ENCODE results near the gene NDST4.
"Not testable (repeated sequence)": the region's sequence is repeated elsewhere in the genome, so short reads cannot be mapped to it uniquely, and the experiment has no call there.

The NDST4 gene

DNA sequence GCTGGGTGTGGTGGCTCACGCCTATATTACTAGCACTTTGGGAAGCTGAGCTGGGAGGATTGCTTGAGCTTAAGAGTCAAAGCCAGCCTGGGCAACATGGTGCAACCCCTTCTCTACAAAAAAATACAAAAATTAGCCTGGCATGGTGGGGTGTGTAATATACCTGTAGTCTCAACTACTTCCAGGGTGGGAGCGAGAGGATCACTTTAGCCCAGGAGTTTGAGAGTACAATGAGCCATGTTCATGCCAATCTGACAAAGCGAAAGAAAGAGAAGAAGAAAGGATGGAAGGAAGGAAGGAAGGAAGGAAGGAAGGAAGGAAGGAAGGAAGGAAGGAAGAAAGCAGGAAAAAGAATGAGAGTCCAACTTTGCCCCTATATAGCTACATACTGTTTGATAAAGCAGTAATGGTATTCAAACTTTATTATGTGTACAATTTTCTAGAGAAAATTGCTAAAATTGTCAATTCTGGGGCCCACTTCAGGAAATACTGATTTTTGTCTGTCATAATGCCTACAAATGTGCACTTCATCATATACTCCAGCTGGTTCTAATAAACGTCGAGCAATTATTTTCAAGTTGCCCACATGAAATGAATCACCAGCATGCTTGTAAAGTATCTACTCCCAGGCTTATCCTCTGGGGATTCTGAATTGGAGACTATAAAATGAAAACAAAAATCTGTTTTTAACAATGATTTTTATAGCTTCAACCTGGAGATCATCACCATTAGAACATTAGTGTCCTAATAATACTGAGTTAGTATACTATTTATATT is 132.3 kb downstream of the NDST4 start:
- no peaks in the 10 kb centered on the region for H3K9me3 ChIP-seq (ENCODE audit: control insufficient read depth in 2 of 2, low read length in 2 of 2)
- H3K27me3 ChIP-seq (ENCODE audit: control insufficient read depth in 2 of 2, insufficient read depth in 2 of 2, low read length in 2 of 2), result no peaks in the 10 kb centered on the region
- no peaks in the 10 kb centered on the region for H3K4me1 ChIP-seq (ENCODE audit: control insufficient read depth in 2 of 2, insufficient read depth in 2 of 2, low read length in 2 of 2)
- no peak overlapping the region for H3K27ac ChIP-seq (ENCODE audit: low read depth in 2 of 2, low read length in 2 of 2)
- H3K4me3 ChIP-seq (ENCODE audit: low read length in 2 of 2), result no peak overlapping the region
- no peak overlapping the region for H3K9ac ChIP-seq (ENCODE audit: low read depth in 1 of 2, low read length in 2 of 2)
- H3K36me3 ChIP-seq (ENCODE audit: control insufficient read depth in 2 of 2, insufficient read depth in 2 of 2, low read length in 2 of 2), result no peaks in the 10 kb centered on the region

DNA sequence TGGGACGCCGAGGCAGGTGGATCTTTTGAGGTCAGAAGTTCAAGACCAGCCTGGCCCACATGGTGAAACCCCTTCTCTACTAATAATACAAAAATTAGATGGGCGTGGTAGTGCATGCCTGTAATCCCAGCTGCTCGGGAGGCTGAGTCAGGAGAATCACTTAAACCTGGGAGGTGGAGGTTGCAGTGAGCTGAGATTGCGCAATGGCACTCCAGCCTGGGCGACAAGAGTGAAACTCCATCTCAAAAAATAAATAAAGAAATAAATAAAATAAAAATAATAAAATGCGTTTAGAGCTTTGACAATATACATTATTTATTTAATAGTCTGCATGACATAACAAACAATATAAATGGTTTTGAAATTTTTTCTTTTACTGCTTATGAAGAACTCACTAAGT is 133.0 kb downstream of the NDST4 start:
- H3K9me3 ChIP-seq (ENCODE audit: control insufficient read depth in 2 of 2, low read length in 2 of 2); H3K27ac ChIP-seq (ENCODE audit: low read depth in 2 of 2, low read length in 2 of 2); H3K4me1 ChIP-seq (ENCODE audit: control insufficient read depth in 2 of 2, insufficient read depth in 2 of 2, low read length in 2 of 2); H3K27me3 ChIP-seq (ENCODE audit: control insufficient read depth in 2 of 2, insufficient read depth in 2 of 2, low read length in 2 of 2); H3K4me3 ChIP-seq (ENCODE audit: low read length in 2 of 2); H3K36me3 ChIP-seq (ENCODE audit: control insufficient read depth in 2 of 2, insufficient read depth in 2 of 2, low read length in 2 of 2); H3K9ac ChIP-seq (ENCODE audit: low read depth in 1 of 2, low read length in 2 of 2): not testable (repeated sequence)

DNA sequence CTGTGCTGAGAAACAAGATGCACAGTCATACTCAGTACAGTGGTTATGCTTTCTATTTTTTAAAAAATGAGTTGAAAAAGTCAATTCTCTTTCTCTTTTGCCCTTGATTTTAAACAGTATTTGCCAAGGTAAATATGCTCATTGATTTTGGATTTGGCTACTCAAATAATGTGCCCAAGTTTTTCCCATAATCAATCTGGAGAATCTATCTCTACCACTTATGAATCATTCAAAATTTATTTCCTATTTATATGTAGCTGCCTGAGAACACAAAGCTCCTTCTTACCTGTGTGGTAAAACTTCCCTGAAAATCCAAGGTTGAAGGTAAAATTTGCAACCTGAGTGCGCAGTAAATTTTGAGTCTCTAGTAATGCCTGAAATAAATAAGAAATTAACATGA is 136.5 kb downstream of the NDST4 start:
- H3K9me3 ChIP-seq (ENCODE audit: control insufficient read depth in 2 of 2, low read length in 2 of 2), result no peaks in the 10 kb centered on the region
- no peaks in the 10 kb centered on the region for H3K4me1 ChIP-seq (ENCODE audit: control insufficient read depth in 2 of 2, insufficient read depth in 2 of 2, low read length in 2 of 2)
- H3K4me3 ChIP-seq (ENCODE audit: low read length in 2 of 2), result no peak overlapping the region
- H3K27ac ChIP-seq (ENCODE audit: low read depth in 2 of 2, low read length in 2 of 2), result no peak overlapping the region
- H3K9ac ChIP-seq (ENCODE audit: low read depth in 1 of 2, low read length in 2 of 2), result no peak overlapping the region
- no peaks in the 10 kb centered on the region for H3K27me3 ChIP-seq (ENCODE audit: control insufficient read depth in 2 of 2, insufficient read depth in 2 of 2, low read length in 2 of 2)
- H3K36me3 ChIP-seq (ENCODE audit: control insufficient read depth in 2 of 2, insufficient read depth in 2 of 2, low read length in 2 of 2), result no peaks in the 10 kb centered on the region

DNA sequence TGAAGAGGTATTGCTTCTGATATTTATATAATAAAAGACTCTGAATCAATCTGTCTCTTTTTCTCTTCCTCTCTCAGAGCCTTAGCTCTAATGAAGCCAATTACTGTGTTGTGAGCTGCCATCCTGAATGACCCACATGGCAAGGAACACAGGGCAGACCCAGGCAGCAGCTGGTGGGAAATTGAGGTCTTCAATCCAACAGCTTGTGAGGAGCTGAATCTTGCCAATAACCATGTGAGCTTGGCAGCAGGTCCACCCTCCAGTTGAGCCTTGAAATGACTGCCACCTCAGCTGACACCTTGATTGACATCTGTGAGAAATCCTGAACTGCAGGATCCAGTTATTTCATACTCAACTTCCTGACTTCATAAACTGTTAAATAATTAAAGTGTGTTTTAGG is 149.4 kb downstream of the NDST4 start:
- no peak overlapping the region for H3K9ac ChIP-seq (ENCODE audit: low read depth in 1 of 2, low read length in 2 of 2)
- no peaks in the 10 kb centered on the region for H3K4me1 ChIP-seq (ENCODE audit: control insufficient read depth in 2 of 2, insufficient read depth in 2 of 2, low read length in 2 of 2)
- H3K9me3 ChIP-seq (ENCODE audit: control insufficient read depth in 2 of 2, low read length in 2 of 2), result no peaks in the 10 kb centered on the region
- H3K36me3 ChIP-seq (ENCODE audit: control insufficient read depth in 2 of 2, insufficient read depth in 2 of 2, low read length in 2 of 2), result no peaks in the 10 kb centered on the region
- H3K4me3 ChIP-seq (ENCODE audit: low read length in 2 of 2), result no peak overlapping the region
- H3K27ac ChIP-seq (ENCODE audit: low read depth in 2 of 2, low read length in 2 of 2), result no peak overlapping the region
- H3K27me3 ChIP-seq (ENCODE audit: control insufficient read depth in 2 of 2, insufficient read depth in 2 of 2, low read length in 2 of 2), result no peaks in the 10 kb centered on the region

DNA sequence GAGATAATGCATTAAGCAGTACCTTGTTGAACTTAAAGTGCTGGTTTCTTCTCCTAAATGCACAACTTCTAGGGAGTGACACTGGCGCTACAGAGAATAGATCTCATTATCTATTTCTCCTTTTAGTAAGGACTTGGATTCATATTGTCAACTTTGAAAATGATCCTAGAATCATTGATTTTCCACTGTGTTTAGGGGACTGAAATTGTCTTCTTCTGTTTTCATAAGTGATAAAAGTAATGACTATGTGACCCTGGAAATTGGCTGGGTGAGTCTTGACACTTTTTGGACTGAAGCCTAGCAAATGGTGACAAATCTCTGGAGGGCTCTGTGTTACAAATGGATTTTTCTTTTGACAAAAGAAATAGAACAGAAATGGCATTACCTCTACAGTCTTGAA is 167.8 kb downstream of the NDST4 start:
- H3K27ac ChIP-seq (ENCODE audit: low read depth in 2 of 2, low read length in 2 of 2), result no peak overlapping the region

DNA sequence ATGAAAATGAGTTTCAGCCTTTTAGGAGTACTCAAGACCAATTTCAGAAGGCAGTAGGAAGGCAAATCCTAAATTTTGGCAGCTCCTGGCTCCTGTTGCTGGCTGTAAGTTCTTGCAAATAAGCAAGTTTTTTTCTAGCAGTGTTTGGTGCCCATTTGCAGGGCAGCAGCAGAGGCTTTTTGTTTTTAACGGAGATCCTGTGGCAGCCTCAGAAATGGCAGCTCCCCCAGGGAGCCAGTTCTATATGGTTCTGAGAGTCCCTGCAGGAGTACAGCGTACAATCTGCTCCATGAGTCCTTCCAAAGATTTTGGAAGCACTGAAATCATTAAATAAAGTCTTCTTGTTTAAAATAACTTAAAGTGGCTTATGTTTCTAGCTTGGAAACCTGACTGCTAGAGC is 171.9 kb downstream of the NDST4 start:
- Histone ChIP-seq H3K27ac (ENCODE audit: low read depth in 2 of 2, low read length in 2 of 2) (no peak overlapping the region), H3K9me3 (ENCODE audit: control insufficient read depth in 2 of 2, low read length in 2 of 2) (no peaks in the 10 kb centered on the region), H3K4me3 (ENCODE audit: low read length in 2 of 2) (no peak overlapping the region), H3K9ac (ENCODE audit: low read depth in 1 of 2, low read length in 2 of 2) (no peak overlapping the region), H3K36me3 (ENCODE audit: control insufficient read depth in 2 of 2, insufficient read depth in 2 of 2, low read length in 2 of 2) (no peaks in the 10 kb centered on the region), H3K4me1 (ENCODE audit: control insufficient read depth in 2 of 2, insufficient read depth in 2 of 2, low read length in 2 of 2) (no peaks in the 10 kb centered on the region), H3K27me3 (ENCODE audit: control insufficient read depth in 2 of 2, insufficient read depth in 2 of 2, low read length in 2 of 2) (no peaks in the 10 kb centered on the region)

More for the DNA sequence above, 167.8 kb downstream of the NDST4 start:
- H3K4me3 ChIP-seq (ENCODE audit: low read length in 2 of 2), result no peak overlapping the region
- no peaks in the 10 kb centered on the region for H3K27me3 ChIP-seq (ENCODE audit: control insufficient read depth in 2 of 2, insufficient read depth in 2 of 2, low read length in 2 of 2)
- H3K36me3 ChIP-seq (ENCODE audit: control insufficient read depth in 2 of 2, insufficient read depth in 2 of 2, low read length in 2 of 2), result no peaks in the 10 kb centered on the region
- H3K4me1 ChIP-seq (ENCODE audit: control insufficient read depth in 2 of 2, insufficient read depth in 2 of 2, low read length in 2 of 2), result no peaks in the 10 kb centered on the region
- no peak overlapping the region for H3K9ac ChIP-seq (ENCODE audit: low read depth in 1 of 2, low read length in 2 of 2)
- no peaks in the 10 kb centered on the region for H3K9me3 ChIP-seq (ENCODE audit: control insufficient read depth in 2 of 2, low read length in 2 of 2)

DNA sequence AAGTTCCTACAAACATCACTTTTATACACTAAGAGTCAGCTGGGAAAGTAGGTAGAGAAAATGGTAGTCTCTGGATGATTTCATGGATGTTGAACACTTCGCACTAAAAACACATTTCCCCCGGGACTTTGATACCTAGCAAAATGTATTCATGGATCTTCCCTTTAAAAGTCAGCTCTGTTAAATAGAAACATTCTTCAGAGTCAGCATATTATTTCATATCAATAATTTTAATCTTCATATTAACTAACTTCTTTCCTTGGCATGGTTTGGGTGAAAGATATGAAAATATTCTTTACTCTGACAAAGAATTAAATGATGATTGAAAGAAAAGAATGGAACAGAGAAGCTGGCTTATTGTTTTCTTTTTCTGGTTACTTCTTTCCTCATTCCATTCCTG is 185.5 kb downstream of the NDST4 start:
- no peak overlapping the region for H3K4me3 ChIP-seq (ENCODE audit: low read length in 2 of 2)
- H3K36me3 ChIP-seq (ENCODE audit: control insufficient read depth in 2 of 2, insufficient read depth in 2 of 2, low read length in 2 of 2), result no peaks in the 10 kb centered on the region
- H3K9ac ChIP-seq (ENCODE audit: low read depth in 1 of 2, low read length in 2 of 2), result no peak overlapping the region
- H3K9me3 ChIP-seq (ENCODE audit: control insufficient read depth in 2 of 2, low read length in 2 of 2), result no peaks in the 10 kb centered on the region
- H3K4me1 ChIP-seq (ENCODE audit: control insufficient read depth in 2 of 2, insufficient read depth in 2 of 2, low read length in 2 of 2), result no peaks in the 10 kb centered on the region
- no peaks in the 10 kb centered on the region for H3K27me3 ChIP-seq (ENCODE audit: control insufficient read depth in 2 of 2, insufficient read depth in 2 of 2, low read length in 2 of 2)
- H3K27ac ChIP-seq (ENCODE audit: low read depth in 2 of 2, low read length in 2 of 2), result no peak overlapping the region

DNA sequence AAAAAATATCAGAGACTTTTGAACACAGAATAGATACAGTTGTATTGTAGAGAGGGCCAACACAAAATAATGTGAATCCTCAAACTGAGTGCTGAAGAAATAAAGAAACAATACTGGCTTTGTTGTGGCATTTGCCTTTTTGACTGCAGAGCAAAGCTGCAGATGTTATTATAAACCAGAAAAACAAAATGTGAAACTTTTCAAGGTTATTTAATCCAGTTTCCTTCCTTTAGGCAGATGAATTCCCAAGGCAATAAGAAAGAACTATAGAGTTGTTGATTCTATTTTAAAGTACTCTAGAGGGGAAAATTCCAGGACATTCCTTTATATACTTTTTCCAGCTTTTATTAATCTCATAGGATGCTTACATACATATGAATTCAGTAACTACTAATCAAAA is 186.8 kb downstream of the NDST4 start:
- H3K9ac ChIP-seq (ENCODE audit: low read depth in 1 of 2, low read length in 2 of 2), result no peak overlapping the region
- no peak overlapping the region for H3K4me3 ChIP-seq (ENCODE audit: low read length in 2 of 2)
- no peak overlapping the region for H3K27ac ChIP-seq (ENCODE audit: low read depth in 2 of 2, low read length in 2 of 2)
- H3K27me3 ChIP-seq (ENCODE audit: control insufficient read depth in 2 of 2, insufficient read depth in 2 of 2, low read length in 2 of 2), result no peaks in the 10 kb centered on the region
- no peaks in the 10 kb centered on the region for H3K4me1 ChIP-seq (ENCODE audit: control insufficient read depth in 2 of 2, insufficient read depth in 2 of 2, low read length in 2 of 2)
- no peaks in the 10 kb centered on the region for H3K9me3 ChIP-seq (ENCODE audit: control insufficient read depth in 2 of 2, low read length in 2 of 2)
- H3K36me3 ChIP-seq (ENCODE audit: control insufficient read depth in 2 of 2, insufficient read depth in 2 of 2, low read length in 2 of 2), result no peaks in the 10 kb centered on the region

DNA sequence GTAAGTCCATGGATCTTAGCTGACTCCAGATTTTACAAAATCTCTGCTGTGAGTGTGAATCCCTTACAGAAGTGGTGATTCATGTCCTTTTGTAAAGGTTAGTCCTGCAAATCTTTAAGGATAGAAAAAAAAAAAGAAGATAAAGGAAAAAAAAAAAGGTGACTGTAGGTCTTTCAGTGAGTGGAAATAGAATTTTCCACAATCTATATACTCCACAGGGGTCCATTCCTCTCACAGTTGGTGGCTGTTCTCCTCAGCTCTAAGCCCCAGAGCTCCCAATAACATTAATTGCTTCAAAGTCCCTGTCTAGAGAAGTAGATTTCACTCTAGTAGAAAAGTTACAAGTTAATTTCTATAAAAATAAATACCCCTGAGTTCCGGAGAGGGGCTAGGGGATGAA is 189.1 kb downstream of the NDST4 start:
- H3K4me1 ChIP-seq (ENCODE audit: control insufficient read depth in 2 of 2, insufficient read depth in 2 of 2, low read length in 2 of 2), result no peaks in the 10 kb centered on the region
- H3K27me3 ChIP-seq (ENCODE audit: control insufficient read depth in 2 of 2, insufficient read depth in 2 of 2, low read length in 2 of 2), result no peaks in the 10 kb centered on the region
- H3K9me3 ChIP-seq (ENCODE audit: control insufficient read depth in 2 of 2, low read length in 2 of 2), result no peaks in the 10 kb centered on the region
- H3K27ac ChIP-seq (ENCODE audit: low read depth in 2 of 2, low read length in 2 of 2), result no peak overlapping the region
- no peak overlapping the region for H3K4me3 ChIP-seq (ENCODE audit: low read length in 2 of 2)
- H3K9ac ChIP-seq (ENCODE audit: low read depth in 1 of 2, low read length in 2 of 2), result no peak overlapping the region
- no peaks in the 10 kb centered on the region for H3K36me3 ChIP-seq (ENCODE audit: control insufficient read depth in 2 of 2, insufficient read depth in 2 of 2, low read length in 2 of 2)

DNA sequence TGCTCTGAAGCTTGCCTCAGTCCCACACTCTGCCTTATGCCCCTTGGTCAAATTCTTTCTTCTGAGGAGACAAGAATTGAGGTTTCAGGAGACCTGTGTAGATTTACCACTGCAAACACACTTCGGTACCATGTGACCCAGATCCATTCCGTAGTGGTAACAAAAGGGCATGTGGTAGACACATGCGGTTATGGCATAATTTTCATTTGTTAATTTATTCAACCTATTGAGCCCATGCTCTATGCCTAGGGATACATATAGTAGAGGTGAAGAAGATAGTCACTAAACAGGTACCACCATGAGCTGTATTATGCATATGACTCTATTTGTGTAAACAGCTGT is 190.9 kb downstream of the NDST4 start:
- Histone ChIP-seq H3K27ac (ENCODE audit: low read depth in 2 of 2, low read length in 2 of 2) (no peak overlapping the region), H3K9me3 (ENCODE audit: control insufficient read depth in 2 of 2, low read length in 2 of 2) (no peaks in the 10 kb centered on the region), H3K36me3 (ENCODE audit: control insufficient read depth in 2 of 2, insufficient read depth in 2 of 2, low read length in 2 of 2) (no peaks in the 10 kb centered on the region), H3K9ac (ENCODE audit: low read depth in 1 of 2, low read length in 2 of 2) (no peak overlapping the region), H3K4me3 (ENCODE audit: low read length in 2 of 2) (peak overlapping the region in 1 of 2 donors; percentile 0), H3K4me1 (ENCODE audit: control insufficient read depth in 2 of 2, insufficient read depth in 2 of 2, low read length in 2 of 2) (no peaks in the 10 kb centered on the region), H3K27me3 (ENCODE audit: control insufficient read depth in 2 of 2, insufficient read depth in 2 of 2, low read length in 2 of 2) (no peaks in the 10 kb centered on the region)

Data from mucosa of rectum (tissue), 2 donors.